ENCODE measurements around the gene AGMO. TPM values are rescaled to one million over a fixed set of nuclear protein-coding genes. Genes with fewer than 3 reads are reported as not detected.

Gene AGMO
- polyA plus RNA-seq, 1 experiment: not detected

GRCh38 chr7:15291699-15292098 lies 270.1 kb downstream of the AGMO start:
- Histone ChIP-seq H3K36me3 (ENCODE audit: control insufficient read depth, insufficient read depth, low read length) (no peaks in the 10 kb centered on the region), H3K4me3 (ENCODE audit: low read depth, low read length) (no peak overlapping the region), H3K27me3 (ENCODE audit: control insufficient read depth, insufficient read depth, low read length) (no peaks in the 10 kb centered on the region)
- ChIA-PET POLR2A (no interaction called here), CTCF (interaction anchor here (1.3 kb wide), 1 partner anchor 18 kb away, joined by 3 read pairs; no protein-coding TSS in a partner anchor)
- TF ChIP-seq CTCF (IDR thresholded peaks at IDR 0.05; ENCODE audit: insufficient read depth, low read depth, low read length): no peak
- DNase-seq (ENCODE audit: low read depth): no peak

- CTCF ChIA-PET: no interaction called here
- DNase-seq (ENCODE audit: low read depth): no peak
Measured at GRCh38 chr7:15288741-15289140, 273.1 kb downstream of the AGMO start.

GRCh38 chr7:15284396-15284795 lies 277.4 kb downstream of the AGMO start:
- no peak for TF ChIP-seq CTCF (IDR thresholded peaks at IDR 0.05; ENCODE audit: insufficient read depth, low read depth, low read length)
- DNase-seq (ENCODE audit: low read depth): no peak
- no peaks in the 10 kb centered on the region for H3K27me3 ChIP-seq (ENCODE audit: control insufficient read depth, insufficient read depth, low read length)
- POLR2A ChIA-PET: no interaction called here
- no peak overlapping the region for H3K4me3 ChIP-seq (ENCODE audit: low read depth, low read length)
- CTCF ChIA-PET: no interaction called here
- H3K36me3 ChIP-seq (ENCODE audit: control insufficient read depth, insufficient read depth, low read length): no peaks in the 10 kb centered on the region

More at GRCh38 chr7:15288741-15289140, 273.1 kb downstream of the AGMO start:
- Histone ChIP-seq H3K4me3 (ENCODE audit: low read depth, low read length) (no peak overlapping the region), H3K36me3 (ENCODE audit: control insufficient read depth, insufficient read depth, low read length) (no peaks in the 10 kb centered on the region), H3K27me3 (ENCODE audit: control insufficient read depth, insufficient read depth, low read length) (no peaks in the 10 kb centered on the region)
- no peak for TF ChIP-seq CTCF (IDR thresholded peaks at IDR 0.05; ENCODE audit: insufficient read depth, low read depth, low read length)
- POLR2A ChIA-PET: no interaction called here

DNA sequence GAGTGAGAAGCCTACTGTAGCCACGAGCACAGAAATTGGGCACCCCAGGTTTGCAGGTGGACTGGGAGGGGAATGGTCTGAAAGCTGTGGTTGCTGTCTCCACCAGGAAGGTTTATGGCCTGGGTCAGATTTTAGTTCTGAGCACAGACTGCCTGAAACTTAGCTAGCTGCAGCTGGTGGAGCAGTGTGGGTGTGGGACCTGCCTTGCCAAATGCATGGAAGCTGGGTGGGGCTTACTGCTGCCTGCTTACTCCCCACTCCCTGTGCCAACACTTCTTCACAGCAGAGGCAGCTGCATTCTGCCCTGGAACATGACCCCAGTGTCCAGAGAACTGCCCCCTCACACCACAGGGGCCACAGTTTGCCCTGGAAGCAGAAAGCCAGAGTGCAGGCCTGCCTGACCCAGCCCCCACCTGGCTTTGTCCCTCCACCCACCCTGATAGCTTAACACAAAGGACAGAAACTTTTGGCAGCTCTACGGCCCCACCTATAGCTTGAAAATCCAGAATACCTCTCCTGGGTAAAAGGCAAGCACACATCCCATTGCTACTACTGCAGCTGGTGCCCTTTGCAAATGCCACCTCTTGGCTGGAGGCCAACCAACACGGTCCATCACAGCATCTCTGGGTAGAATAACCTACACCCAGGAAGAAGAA lies 281.6 kb downstream of the AGMO start:
- no peak overlapping the region for H3K4me3 ChIP-seq (ENCODE audit: low read depth, low read length)
- H3K36me3 ChIP-seq (ENCODE audit: control insufficient read depth, insufficient read depth, low read length): no peaks in the 10 kb centered on the region
- no peak for DNase-seq (ENCODE audit: low read depth)
- POLR2A ChIA-PET: no interaction called here
- TF ChIP-seq CTCF (IDR thresholded peaks at IDR 0.05; ENCODE audit: insufficient read depth, low read depth, low read length): no peak
- CTCF ChIA-PET: no interaction called here
- H3K27me3 ChIP-seq (ENCODE audit: control insufficient read depth, insufficient read depth, low read length): no peaks in the 10 kb centered on the region

GRCh38 chr7:15279640-15280039 lies 282.2 kb downstream of the AGMO start:
- DNase-seq (ENCODE audit: low read depth): no peak
- no peak for TF ChIP-seq CTCF (IDR thresholded peaks at IDR 0.05; ENCODE audit: insufficient read depth, low read depth, low read length)
- no peaks in the 10 kb centered on the region for H3K27me3 ChIP-seq (ENCODE audit: control insufficient read depth, insufficient read depth, low read length)
- ChIA-PET POLR2A (no interaction called here), CTCF (no interaction called here)
- H3K36me3 ChIP-seq (ENCODE audit: control insufficient read depth, insufficient read depth, low read length): no peaks in the 10 kb centered on the region
- no peak overlapping the region for H3K4me3 ChIP-seq (ENCODE audit: low read depth, low read length)
